GM19351 (cell line): Measurements from ENCODE around the gene ATP10B.

Experiments
- ATAC-seq: cut with Tn5 transposase; IDR thresholded peaks from one replicate; pipeline ENCODE4 v1.9.1; 2021; ENCODE audit warnings: mild to moderate bottlenecking, moderate library complexity; ENCODE audit not compliant: unreplicated experiment

Gene ATP10B

DNA sequence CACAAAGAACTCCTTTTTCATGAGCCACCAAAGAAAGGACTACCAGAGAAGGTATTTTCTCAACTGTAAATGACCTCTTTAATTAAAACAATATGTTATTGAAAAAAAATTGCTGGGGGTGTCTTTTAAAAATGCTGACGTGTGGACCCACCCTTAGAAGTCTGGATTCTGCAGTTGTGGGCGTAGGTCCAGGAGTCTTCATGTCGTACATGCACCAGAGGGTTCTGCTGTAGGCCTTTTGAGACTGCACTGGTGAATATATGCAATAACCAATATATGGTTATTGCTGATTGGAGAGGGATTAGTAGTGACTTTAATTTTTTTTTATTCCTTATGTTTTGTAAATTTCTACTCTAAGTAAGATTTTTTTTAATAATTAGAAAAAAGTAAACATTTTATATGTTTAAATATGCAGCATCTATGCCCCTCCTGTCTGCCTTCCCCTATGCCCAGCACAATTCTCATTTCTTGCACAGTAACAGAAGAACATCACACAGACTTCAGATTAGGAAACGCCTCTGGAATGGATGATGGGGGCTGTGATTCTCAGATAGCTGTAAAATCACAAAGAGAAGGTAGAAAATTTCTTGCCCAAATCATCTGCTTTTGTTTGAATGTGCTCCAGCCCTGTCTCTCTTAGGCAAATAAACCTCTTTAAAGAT lies 328.4 kb downstream of the ATP10B start:
- no peak for ATAC-seq

GRCh38 chr5:160521392-160521663 lies 330.7 kb downstream of the ATP10B start:
- no peak for ATAC-seq

DNA sequence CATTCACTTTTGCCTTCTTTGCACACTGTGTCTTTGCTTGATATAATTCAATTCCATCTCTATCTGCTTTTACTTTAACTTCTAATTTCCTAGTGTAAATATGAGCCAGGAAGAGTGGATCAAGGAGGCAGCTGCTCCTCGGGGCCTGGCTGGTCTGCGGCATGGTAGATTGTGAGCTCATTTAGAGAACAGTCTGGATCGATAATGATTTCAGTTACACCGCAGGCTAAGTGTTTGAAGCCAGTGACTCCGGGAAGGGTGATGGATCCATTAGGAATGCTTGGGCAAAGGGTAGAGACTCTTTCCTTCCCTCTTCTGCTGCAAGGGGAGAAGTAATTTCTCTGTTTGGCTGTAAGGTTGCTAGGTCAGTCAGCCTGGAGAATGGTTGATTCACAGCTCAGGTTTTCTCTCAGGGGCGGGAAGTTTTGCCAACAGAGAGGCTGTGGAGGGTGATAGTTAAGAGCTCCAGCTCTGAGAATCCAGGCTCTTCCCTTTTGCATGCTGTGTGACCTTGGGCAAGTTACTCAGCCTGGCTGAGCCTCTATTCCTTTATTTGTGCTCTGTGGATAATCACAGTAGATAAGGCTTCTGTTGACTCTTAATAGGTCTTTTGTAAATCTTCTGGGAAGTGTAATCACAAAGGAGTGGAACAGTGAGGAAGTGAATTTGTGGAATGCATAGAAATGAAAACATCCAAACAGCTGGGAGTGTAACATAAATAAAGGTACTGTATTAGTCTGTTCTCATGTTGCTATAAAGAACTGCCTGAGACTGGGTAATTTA lies 331.2 kb downstream of the ATP10B start:
- no peak for ATAC-seq

GRCh38 chr5:160516696-160517530 lies 335.1 kb downstream of the ATP10B start:
- no peak for ATAC-seq

GRCh38 chr5:160514866-160515265 lies 337.1 kb downstream of the ATP10B start:
- ATAC-seq: no peak

GRCh38 chr5:160514191-160514590 lies 337.8 kb downstream of the ATP10B start:
- no peak for ATAC-seq

GRCh38 chr5:160513485-160513884 lies 338.5 kb downstream of the ATP10B start:
- ATAC-seq: no peak
